GM19328 (cell line): ENCODE results near the gene SPIN4.
"Not testable (repeated sequence)": the region's sequence is repeated elsewhere in the genome, so short reads cannot be mapped to it uniquely, and the experiment has no call there.

ENCODE experiments used
- ATAC-seq: cut with Tn5 transposase; IDR thresholded peaks from one replicate; pipeline ENCODE4 v1.9.1; 2021; ENCODE audit warnings: mild to moderate bottlenecking, moderate library complexity; ENCODE audit not compliant: unreplicated experiment

The SPIN4 gene

DNA sequence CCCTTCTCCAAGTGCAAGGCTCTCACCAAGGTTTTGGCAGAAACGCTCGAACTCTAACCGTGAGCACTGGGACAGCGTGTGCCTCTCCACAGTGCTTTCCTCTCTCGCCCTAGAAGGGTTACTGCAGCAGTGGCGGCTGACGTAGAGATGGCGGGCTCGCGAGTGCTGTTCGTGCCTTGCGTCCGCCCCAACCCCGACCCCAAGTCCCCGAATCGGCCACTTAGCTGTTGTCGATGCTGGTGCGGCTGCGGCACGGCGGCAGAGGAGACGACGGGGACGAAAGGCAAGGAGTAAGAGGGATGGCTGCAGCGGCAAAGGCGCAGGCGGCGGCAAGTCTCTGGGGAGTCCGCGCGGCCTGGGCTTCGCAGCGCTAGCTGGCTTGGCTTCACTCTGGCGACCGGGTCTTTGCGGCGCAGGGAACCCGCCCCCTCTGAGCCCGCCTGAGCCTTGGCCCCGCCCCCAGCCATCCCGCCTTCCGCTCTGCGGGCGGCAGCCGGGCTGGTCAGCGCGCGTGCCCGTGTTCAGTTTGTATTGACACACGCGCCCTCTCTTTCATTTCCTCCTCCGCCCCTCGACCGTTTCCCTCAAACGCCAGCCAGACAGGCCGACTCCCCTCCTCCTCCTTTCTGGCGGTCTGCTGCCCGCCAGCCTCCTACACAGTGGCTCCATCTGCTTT lies at the start of gene SPIN4:
SPIN4 (minus strand) TSS at position 392 of the 676 bp plus-strand sequence. CDS start 513 bp downstream, outside the sequence.
- ATAC-seq, result peak; percentile 86

DNA sequence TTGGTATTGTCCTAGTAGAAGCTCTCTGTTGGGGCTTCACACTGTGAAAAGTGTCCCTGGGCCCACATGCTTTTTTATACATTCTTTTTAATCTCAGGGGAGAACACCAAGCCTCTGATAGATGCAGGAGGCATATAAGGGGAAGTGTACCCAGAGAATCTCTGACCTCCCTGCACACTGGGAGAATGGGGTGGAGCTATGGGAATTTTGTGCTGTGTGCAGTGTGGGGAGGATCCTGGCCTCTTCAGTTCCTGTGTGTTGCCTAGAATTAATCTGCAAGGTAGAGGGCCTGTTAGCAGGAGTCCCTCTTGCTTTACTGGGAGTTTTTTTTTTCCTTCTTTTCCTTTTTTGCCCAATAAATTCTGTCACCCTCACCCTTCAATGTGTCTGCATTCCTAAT lies 49.2 kb upstream of the SPIN4 start:
- ATAC-seq, result no peak

- ATAC-seq, result no peak
These were observed 43.7 kb upstream of the SPIN4 start for GRCh38 chrX:63394872-63395271.

DNA sequence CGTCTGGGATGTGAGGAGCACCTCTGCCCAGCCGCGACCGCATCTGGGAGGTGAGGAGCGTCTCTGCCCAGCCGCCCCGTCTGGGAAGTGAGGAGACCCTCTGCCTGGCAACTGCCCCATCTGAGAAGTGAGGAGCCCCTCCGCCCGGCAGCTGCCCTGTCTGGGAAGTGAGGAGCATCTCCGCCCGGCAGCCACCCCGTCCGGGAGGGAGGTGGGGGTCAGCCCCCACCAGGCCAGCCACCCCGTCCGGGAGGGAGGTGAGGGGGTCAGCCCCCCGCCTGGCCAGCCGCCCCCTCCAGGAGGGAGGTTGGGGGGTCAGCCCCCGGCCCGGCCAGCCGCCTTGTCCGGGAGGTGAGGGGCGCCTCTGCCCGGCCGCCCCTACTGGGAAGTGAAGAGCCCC lies 42.0 kb upstream of the SPIN4 start:
- ATAC-seq, result not testable (repeated sequence)

GRCh38 chrX:63387411-63387810 lies 36.3 kb upstream of the SPIN4 start:
- ATAC-seq, result no peak

GRCh38 chrX:63384263-63384662 lies 33.1 kb upstream of the SPIN4 start:
- not testable (repeated sequence) for ATAC-seq

DNA sequence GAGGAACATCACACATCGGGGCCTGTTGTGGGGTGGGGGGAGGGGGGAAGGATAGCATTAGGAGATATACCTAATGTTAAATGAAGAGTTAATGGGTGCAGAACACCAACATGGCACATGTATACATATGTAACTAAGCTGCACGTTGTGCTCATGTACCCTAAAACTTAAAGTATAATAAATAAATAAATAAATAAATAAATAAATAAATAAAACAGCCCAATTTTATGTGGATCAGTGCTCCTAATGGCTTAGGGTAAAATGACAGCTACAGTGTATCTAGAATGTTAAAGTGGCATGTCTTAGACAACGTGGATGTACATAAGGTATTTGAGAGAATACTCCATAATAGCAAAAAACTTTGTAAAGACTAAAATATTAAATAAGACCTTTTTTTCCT lies 21.9 kb upstream of the SPIN4 start:
- not testable (repeated sequence) for ATAC-seq

- not testable (repeated sequence) for ATAC-seq
These were observed 16.6 kb upstream of the SPIN4 start for GRCh38 chrX:63367699-63368098.

- ATAC-seq, result no peak
These were observed 12.7 kb upstream of the SPIN4 start for GRCh38 chrX:63363788-63364187.

- ATAC-seq, result no peak
These were observed 10.4 kb upstream of the SPIN4 start for GRCh38 chrX:63361494-63361893.

DNA sequence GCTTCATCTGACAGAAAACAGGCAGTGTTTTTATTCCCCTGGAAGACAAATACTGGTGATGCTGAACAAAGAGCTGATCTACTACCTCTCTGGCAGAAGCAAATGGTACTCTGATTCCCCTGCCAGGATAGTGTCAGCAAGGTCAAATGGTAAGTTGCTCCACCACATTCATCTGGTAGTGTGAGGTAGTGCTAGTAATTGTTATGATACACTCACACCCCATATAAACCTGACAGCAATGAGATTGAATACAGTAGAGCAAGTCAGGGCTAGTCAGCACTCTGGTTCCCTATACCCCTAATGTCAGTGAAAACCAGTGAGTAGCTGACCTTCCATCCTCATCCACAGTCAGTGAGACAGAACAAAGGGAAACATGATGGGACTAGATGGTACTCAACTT lies 3.4 kb upstream of the SPIN4 start:
- ATAC-seq, result no peak

GRCh38 chrX:63350465-63350877 lies 661 bp downstream of the SPIN4 start:
- ATAC-seq, result peak; percentile 29

- ATAC-seq, result no peak
These were observed 1.8 kb downstream of the SPIN4 start for GRCh38 chrX:63349307-63349706.

DNA sequence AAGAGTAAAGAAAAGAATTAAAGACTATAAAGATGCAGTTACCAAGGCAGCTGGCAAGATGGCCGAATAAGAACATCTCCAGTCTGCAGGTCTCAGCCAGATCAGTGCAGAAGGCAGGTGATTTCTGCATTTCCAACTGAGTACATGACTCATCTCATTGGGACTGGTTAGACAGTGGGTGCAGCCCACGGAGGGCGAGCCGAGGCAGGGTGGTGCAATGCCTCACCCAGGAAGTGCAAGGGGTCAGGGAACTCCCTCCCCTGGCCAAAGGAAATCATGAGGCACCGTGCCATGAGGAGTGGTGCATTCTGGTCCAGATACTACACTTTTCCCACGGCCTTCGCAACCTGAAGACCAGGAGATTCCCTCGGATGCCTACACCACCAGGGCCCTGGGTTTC lies 20.5 kb downstream of the SPIN4 start:
- ATAC-seq, result no peak

DNA sequence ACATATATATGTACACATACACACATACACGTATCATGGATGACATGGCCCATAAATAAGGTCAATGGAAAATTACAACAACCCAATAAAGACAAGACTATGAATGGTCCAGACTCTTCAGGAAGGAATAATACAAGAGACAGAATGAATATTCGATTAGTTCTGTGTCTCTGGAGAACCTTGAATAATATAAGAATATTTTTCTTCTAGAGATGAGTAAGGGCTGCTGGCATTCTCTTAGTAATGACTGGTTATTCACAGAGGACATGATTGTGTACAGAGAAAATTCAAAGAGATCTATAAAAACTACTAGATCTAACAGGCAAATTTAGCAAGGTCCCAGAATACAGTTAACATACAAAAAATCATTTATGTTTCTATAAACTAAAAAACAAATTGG lies 23.3 kb downstream of the SPIN4 start:
- no peak for ATAC-seq

DNA sequence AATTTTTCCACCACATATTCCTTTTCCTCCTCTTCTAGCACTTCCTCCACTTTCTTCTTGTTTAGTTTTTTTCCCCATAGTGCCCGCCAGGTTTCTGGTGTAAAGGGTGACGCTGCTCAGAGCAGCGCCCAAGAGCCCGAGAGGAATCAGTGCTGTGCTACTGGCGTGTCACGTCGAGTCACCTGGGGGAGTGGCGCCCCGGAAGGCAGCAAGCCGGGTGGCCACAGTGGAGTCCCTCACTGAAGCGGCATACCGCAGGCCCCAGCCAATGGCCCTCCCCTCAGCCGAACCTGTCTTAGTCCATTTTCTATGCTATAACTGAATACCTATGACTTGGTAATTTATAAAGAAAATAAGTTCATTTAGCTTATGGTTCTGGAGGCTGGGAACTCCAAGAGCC lies 51.5 kb downstream of the SPIN4 start:
- ATAC-seq, result no peak
